Measurements from ENCODE around the gene TRAF1. TPM values are rescaled to one million over a fixed set of nuclear protein-coding genes. Genes with fewer than 3 reads are reported as not detected.

Gene TRAF1
- total RNA-seq, 1 experiment from 2014 or later, result 1.7 TPM

- Histone ChIP-seq H2AFZ (ENCODE audit: low read depth, low read length, poor library complexity, severe bottlenecking) (no peak overlapping the region), H3K36me3 (ENCODE audit: control insufficient read depth in 1 of 2, insufficient read depth in 2 of 2, low read length in 2 of 2) (no peaks in the 10 kb centered on the region), H3K9me3 (ENCODE audit: control insufficient read depth in 1 of 2, insufficient read depth in 1 of 2, low read depth in 1 of 2, low read length in 2 of 2) (no peaks in the 10 kb centered on the region), H3K27ac (ENCODE audit: low read depth, low read length) (no peak overlapping the region), H3K79me2 (ENCODE audit: insufficient read depth, low read length) (no peaks in the 10 kb centered on the region), H3K4me3 (replicated peaks in 1 of 2; ENCODE audit: low read depth in 1 of 2, low read length in 2 of 2) (no peak overlapping the region), H4K20me1 (ENCODE audit: insufficient read depth) (no peaks in the 10 kb centered on the region), H3K9ac (ENCODE audit: low read length) (no peak overlapping the region), H3K4me2 (ENCODE audit: low read length) (no peak overlapping the region), H3K4me1 (ENCODE audit: control insufficient read depth in 1 of 2, insufficient read depth in 2 of 2, low read length in 2 of 2) (no peaks in the 10 kb centered on the region), H3K9me2 (ENCODE audit: insufficient read depth) (no peaks in the 10 kb centered on the region), H3K27me3 (ENCODE audit: insufficient read depth, low read length) (no peaks in the 10 kb centered on the region)
- DNase-seq (ENCODE audit: low read depth, low spot score), result no peak
- no peak for ATAC-seq
- no TSS peak for BruUV-seq (replicated peaks)
- intact Hi-C loops (cut with micrococcal nuclease), result no loop called here
- TF ChIP-seq CEBPB (IDR thresholded peaks at IDR 0.05; ENCODE audit: low read depth) (no peak), SRF (IDR thresholded peaks at IDR 0.05; ENCODE audit: low read depth) (no peak)
- RAD21 ChIA-PET (ENCODE audit: low non-redundant PET in 1 of 2, low total read pairs in 2 of 2, uncharacterized antibody in 2 of 2, unreplicated experiment in 2 of 2), result no interaction called here
- CTCF ChIA-PET, result no interaction called here
- POLR2A ChIA-PET, result no interaction called here
These were observed 6.5 kb downstream of the TRAF1 start for GRCh38 chr9:120919843-120920805.

DNA sequence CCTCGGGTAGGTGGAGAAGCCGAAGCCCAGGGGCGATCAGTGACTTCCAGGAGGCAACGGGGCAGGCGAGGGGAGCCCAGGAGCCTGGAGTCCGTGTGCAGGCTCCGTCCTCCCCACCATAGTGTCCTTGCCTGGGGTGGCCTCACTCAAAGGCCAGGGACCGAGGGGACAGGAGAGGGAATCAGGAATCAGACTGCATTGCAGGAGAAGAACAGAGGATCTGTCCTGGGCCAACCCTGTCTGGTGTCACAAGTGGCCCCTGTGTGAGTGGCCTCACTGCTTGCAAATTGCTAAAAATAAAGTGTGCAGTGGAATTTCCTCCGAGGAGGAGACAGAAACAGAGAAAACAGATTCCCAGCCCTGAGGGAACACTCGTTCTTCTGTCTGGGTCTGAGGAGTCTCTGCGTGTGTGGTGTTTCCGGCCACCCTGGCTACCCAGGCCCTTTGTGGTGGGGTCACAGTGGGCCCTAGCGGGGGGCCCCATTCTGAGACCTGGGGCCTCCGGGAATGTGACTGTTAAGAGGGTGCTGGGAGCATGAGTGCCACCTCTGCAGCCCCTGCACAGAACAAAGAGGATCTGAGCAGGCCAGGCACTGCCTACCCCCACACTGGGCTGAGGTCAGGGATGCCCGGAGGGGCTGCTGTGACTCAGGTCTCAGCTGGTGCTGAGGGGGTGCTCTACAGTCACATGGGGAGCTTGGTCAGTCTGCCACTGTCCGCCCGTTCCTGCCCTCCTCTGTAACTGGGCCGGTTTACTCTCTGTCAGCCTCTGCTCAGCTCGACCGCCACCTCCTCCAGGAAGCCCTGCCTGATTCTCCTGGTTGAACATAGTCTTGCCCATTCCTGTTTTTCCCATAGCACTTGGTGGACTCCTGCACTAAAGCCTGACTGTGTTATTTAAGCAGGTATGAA lies 7.4 kb downstream of the TRAF1 start:
- ATAC-seq (no peak), DNase-seq (ENCODE audit: low read depth, low spot score) (no peak)
- no peak overlapping the region for H2AFZ ChIP-seq (ENCODE audit: low read depth, low read length, poor library complexity, severe bottlenecking)
- H3K27me3 ChIP-seq (ENCODE audit: insufficient read depth, low read length), result no peaks in the 10 kb centered on the region
- H3K9me3 ChIP-seq (ENCODE audit: control insufficient read depth in 1 of 2, insufficient read depth in 1 of 2, low read depth in 1 of 2, low read length in 2 of 2), result no peaks in the 10 kb centered on the region
- no peaks in the 10 kb centered on the region for H3K9me2 ChIP-seq (ENCODE audit: insufficient read depth)
- POLR2A ChIA-PET, result no interaction called here
- no peaks in the 10 kb centered on the region for H4K20me1 ChIP-seq (ENCODE audit: insufficient read depth)
- TF ChIP-seq YY1 (IDR thresholded peaks at IDR 0.05; ENCODE audit: extremely low read depth, insufficient replicate concordance, low read depth, low read length) (no peak), RAD21 (IDR thresholded peaks at IDR 0.05; ENCODE audit: low read depth) (no peak)
- H3K79me2 ChIP-seq (ENCODE audit: insufficient read depth, low read length), result no peaks in the 10 kb centered on the region
- intact Hi-C loops (cut with micrococcal nuclease), result no loop called here
- no peak overlapping the region for H3K4me3 ChIP-seq (replicated peaks in 1 of 2; ENCODE audit: low read depth in 1 of 2, low read length in 2 of 2)
- no peak overlapping the region for H3K4me2 ChIP-seq (ENCODE audit: low read length)
- RAD21 ChIA-PET (ENCODE audit: low non-redundant PET in 1 of 2, low total read pairs in 2 of 2, uncharacterized antibody in 2 of 2, unreplicated experiment in 2 of 2), result no interaction called here
- H3K9ac ChIP-seq (ENCODE audit: low read length), result no peak overlapping the region
- H3K36me3 ChIP-seq (ENCODE audit: control insufficient read depth in 1 of 2, insufficient read depth in 2 of 2, low read length in 2 of 2), result no peaks in the 10 kb centered on the region
- no peaks in the 10 kb centered on the region for H3K4me1 ChIP-seq (ENCODE audit: control insufficient read depth in 1 of 2, insufficient read depth in 2 of 2, low read length in 2 of 2)
- no TSS peak for BruUV-seq (replicated peaks)
- CTCF ChIA-PET, result no interaction called here
- no peak overlapping the region for H3K27ac ChIP-seq (ENCODE audit: low read depth, low read length)
